Lower leg skin (tissue), 4 donors: ENCODE results near the gene XYLT1. TPM values are rescaled to one million over a fixed set of nuclear protein-coding genes. Genes with fewer than 3 reads are reported as not detected.

ENCODE experiments used
- DNase-seq, 2 donors: peaks; one replicate each; pipeline ENCODE4 v3.0.0-alpha.2; 2019; ENCODE audit warnings: low spot score in 2 of 2
- H3K4me3 ChIP-seq: fragments of 200-600 bp; sonication (generic); 2 replicates; pipeline ENCODE4 v1.5.1; 2017; ENCODE audit warnings: mild to moderate bottlenecking, low read depth; ENCODE audit not compliant: poor library complexity, severe bottlenecking
- POLR2A ChIP-seq, 2 donors: fragments of 450-650 bp; IDR thresholded peaks; one replicate each; pipeline ENCODE4 v1.6.1; 2016 to 2017; ENCODE audit warnings: antibody characterized with exemption in 2 of 2, mild to moderate bottlenecking in 1 of 2, moderate library complexity in 1 of 2
- WGBS, 2 donors: methylation state at CpG; one replicate each; pipeline ENCODE4 v1.1.5; 2018; 5-methylcytosine and 5-hydroxymethylcytosine counted together
- intact Hi-C: fragments of 100-400 bp; cut with DNase I; formaldehyde crosslinking; loops from one replicate; pipeline ENCODE4 v1.15.0; 2023; ENCODE audit warnings: low total_unique reads
- total RNA-seq, 4 donors: library from RNA; depleted of rRNA; stranded (reverse); fragments of >200 nt; gene quantifications; one replicate each; pipeline ENCODE4 v1.1.0, GENCODE V29; 2016
- TF ChIP-seq, protein P1 (sequence below), 3 donors: fragments of 450-650 bp; IDR thresholded peaks; one replicate each; pipeline ENCODE4 v1.5.1; 2016; ENCODE audit warnings: antibody characterized with exemption in 3 of 3, mild to moderate bottlenecking in 3 of 3, moderate library complexity in 2 of 3

The XYLT1 gene
- total RNA-seq, 4 donors from 2014 or later: 17.2 to 20.3 (median 19.7) TPM

GRCh38 chr16:17076092-17076754 is 394.5 kb downstream of the XYLT1 start:
- no peak for DNase-seq
- intact Hi-C loops: no loop called here
- TF ChIP-seq, protein P1, sequence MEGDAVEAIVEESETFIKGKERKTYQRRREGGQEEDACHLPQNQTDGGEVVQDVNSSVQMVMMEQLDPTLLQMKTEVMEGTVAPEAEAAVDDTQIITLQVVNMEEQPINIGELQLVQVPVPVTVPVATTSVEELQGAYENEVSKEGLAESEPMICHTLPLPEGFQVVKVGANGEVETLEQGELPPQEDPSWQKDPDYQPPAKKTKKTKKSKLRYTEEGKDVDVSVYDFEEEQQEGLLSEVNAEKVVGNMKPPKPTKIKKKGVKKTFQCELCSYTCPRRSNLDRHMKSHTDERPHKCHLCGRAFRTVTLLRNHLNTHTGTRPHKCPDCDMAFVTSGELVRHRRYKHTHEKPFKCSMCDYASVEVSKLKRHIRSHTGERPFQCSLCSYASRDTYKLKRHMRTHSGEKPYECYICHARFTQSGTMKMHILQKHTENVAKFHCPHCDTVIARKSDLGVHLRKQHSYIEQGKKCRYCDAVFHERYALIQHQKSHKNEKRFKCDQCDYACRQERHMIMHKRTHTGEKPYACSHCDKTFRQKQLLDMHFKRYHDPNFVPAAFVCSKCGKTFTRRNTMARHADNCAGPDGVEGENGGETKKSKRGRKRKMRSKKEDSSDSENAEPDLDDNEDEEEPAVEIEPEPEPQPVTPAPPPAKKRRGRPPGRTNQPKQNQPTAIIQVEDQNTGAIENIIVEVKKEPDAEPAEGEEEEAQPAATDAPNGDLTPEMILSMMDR (IDR thresholded peaks at IDR 0.05): no peak
- no peak for TF ChIP-seq POLR2A (IDR thresholded peaks at IDR 0.05)
- 73 to 79% methylated on average over 9 of the region's 9 CpGs for WGBS, 2 donors
- no peak overlapping the region for H3K4me3 ChIP-seq

DNA sequence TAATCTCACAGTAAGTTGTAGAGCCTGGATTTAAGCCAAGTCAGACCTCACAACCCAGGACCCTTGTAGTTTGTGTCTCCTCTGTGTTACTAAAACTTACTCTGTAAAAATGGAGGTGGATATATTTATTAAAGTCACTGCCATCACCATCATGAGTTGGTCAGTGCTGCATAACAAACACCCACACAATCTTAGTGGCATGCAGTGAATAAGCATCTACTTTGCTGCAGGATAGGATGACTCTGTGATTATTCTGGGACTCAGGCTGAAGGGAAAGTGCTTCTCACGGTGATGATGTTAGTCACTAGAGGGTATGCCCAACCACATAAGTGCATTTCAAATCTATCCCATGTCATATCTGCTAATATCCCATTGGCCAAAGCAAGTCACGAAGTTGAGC is 398.7 kb downstream of the XYLT1 start:
- no peak overlapping the region for H3K4me3 ChIP-seq
- TF ChIP-seq, protein P1 (IDR thresholded peaks at IDR 0.05): no peak
- no peak for TF ChIP-seq POLR2A (IDR thresholded peaks at IDR 0.05)
- intact Hi-C loops: no loop called here
- no peak for DNase-seq
- WGBS, 2 donors: 62 to 66% methylated on average over 2 of the region's 2 CpGs

DNA sequence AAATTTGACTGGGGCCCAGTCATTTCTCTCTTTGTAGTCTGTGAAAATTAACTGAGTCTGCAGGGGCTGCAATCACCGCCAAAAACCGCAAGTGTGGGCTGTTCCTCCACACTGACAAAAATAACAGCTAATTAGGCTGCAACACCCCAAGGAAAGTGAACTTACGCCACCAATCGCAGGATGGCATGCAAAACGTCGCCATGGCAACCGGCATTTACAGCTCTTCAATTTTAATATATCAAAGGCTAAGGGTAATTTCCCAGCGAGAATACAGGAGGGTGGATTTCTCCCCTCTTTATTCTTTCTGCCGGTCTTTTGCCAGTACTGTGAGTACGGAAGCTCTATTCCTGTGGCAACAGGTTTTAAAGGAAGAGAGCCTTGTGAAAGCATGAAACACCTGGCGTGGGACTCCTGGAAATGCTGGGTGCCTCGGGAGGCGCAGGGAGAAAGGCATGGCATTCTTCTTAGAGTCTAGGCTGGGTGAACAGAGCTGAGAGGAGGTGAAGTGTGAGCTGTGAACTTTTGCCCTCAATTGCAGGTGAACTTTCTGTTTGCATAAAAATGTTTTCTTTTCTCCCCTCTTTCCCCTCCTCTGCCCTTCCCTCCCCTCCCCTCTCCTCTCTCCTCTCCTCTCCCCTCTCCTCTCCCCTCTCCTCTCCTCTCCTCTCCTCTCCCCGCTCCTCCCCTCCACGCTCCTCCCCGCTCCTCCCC is 399.7 kb downstream of the XYLT1 start:
- WGBS, 2 donors: 14 to 17% methylated on average over 14 to 16 of the region's 16 CpGs
- intact Hi-C loops: no loop called here
- no peak for TF ChIP-seq POLR2A (IDR thresholded peaks at IDR 0.05)
- TF ChIP-seq, protein P1 (IDR thresholded peaks at IDR 0.05): no peak
- no peak overlapping the region for H3K4me3 ChIP-seq
- DNase-seq: peak in 1 of 2 donors; percentile 46

GRCh38 chr16:17069681-17070080 is 401.1 kb downstream of the XYLT1 start:
- 20 to 30% methylated on average over 2 of the region's 2 CpGs for WGBS, 2 donors
- intact Hi-C loops: no loop called here
- DNase-seq: no peak
- no peak overlapping the region for H3K4me3 ChIP-seq
- no peak for TF ChIP-seq POLR2A (IDR thresholded peaks at IDR 0.05)
- TF ChIP-seq, protein P1 (IDR thresholded peaks at IDR 0.05): no peak

DNA sequence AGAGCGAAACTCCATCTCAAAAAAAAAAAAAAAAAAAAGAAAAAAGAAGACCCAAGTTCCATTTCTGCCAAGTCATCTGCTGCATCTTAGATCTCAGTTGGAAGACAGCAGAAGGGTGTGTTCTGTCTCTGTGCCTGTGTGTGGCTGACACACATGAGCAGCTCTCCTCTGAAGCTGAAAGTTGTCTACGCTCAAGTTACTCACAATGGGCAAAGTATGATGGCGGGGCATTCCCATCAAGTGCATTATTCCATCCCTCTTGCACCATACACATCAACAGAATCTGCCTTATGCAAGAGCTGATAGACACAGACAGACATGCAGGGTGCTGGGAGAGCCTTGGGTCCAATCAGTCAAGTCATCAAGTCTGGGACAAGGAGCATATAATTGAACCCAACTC is 402.2 kb downstream of the XYLT1 start:
- 90 to 95% methylated on average over 3 of the region's 3 CpGs for WGBS, 2 donors
- DNase-seq: no peak
- intact Hi-C loops: no loop called here
- TF ChIP-seq, protein P1 (IDR thresholded peaks at IDR 0.05): no peak
- TF ChIP-seq POLR2A (IDR thresholded peaks at IDR 0.05): no peak
- H3K4me3 ChIP-seq: no peak overlapping the region
